Keratinocyte (primary cell): ENCODE results near the gene RETREG1. TPM values are rescaled to one million over a fixed set of nuclear protein-coding genes. Genes with fewer than 3 reads are reported as not detected.

ENCODE experiments used
- DNase-seq: peaks from one replicate; pipeline ENCODE4 v3.0.0-alpha.2; 2011; ENCODE audit warnings: low read depth, missing footprints, low spot score
- FAIRE-seq: peaks from 2 replicates; lab custom pipeline; 2011; peaks lifted over from hg19 to GRCh38; lab: Jason Lieb, UNC
- H2AFZ ChIP-seq: 2 replicates; pipeline ENCODE4 v1.6.0; 2012; ENCODE audit warnings: low read length, control low read depth, inconsistent platforms; ENCODE audit not compliant: control insufficient read depth
- H3K27ac ChIP-seq: 2 replicates; pipeline ENCODE4 v1.5.1; 2011; ENCODE audit warnings: low read length; ENCODE audit not compliant: control insufficient read depth, insufficient read depth
- H3K27me3 ChIP-seq: 3 replicates; pipeline ENCODE4 v1.6.0; 2011; ENCODE audit warnings: low read length; ENCODE audit not compliant: control insufficient read depth, insufficient read depth; ENCODE audit errors: extremely low read depth
- H3K36me3 ChIP-seq, 2 experiments: 2 replicates in 1 of 2; 3 replicates in 1 of 2; pipeline ENCODE4 v1.5.1; 2011; ENCODE audit warnings: low read length in 2 of 2, mild to moderate bottlenecking in 1 of 2; ENCODE audit not compliant: control insufficient read depth in 2 of 2, insufficient read depth in 2 of 2; ENCODE audit errors: extremely low read depth in 1 of 2
- H3K4me1 ChIP-seq: 3 replicates; pipeline ENCODE4 v1.5.1; 2011; ENCODE audit warnings: low read length; ENCODE audit not compliant: control insufficient read depth, insufficient read depth; ENCODE audit errors: extremely low read depth
- H3K4me2 ChIP-seq: 3 replicates; pipeline ENCODE4 v1.6.0; 2011; ENCODE audit warnings: low read depth, low read length; ENCODE audit not compliant: control insufficient read depth, insufficient read depth; ENCODE audit errors: extremely low read depth
- H3K4me3 ChIP-seq, 3 experiments: fragments of 200-600 bp in 1 of 3; sonication (generic) in 1 of 3; 2 replicates in 2 of 3; 3 replicates in 1 of 3; pipeline ENCODE4 v1.5.1; 2011 to 2016; ENCODE audit warnings: low read length in 3 of 3, mild to moderate bottlenecking in 3 of 3, control low read depth in 2 of 3, inconsistent platforms in 1 of 3, low read depth in 1 of 3, mixed read lengths in 1 of 3, mixed run types in 1 of 3, moderate library complexity in 1 of 3; ENCODE audit not compliant: control insufficient read depth in 2 of 3, insufficient read depth in 2 of 3; ENCODE audit errors: extremely low read depth in 1 of 3
- H3K79me2 ChIP-seq: 2 replicates; pipeline ENCODE4 v1.6.0; 2012; ENCODE audit warnings: low read length; ENCODE audit not compliant: control insufficient read depth, insufficient read depth
- H3K9ac ChIP-seq: 3 replicates; pipeline ENCODE4 v1.6.0; 2011; ENCODE audit warnings: low read length; ENCODE audit not compliant: control insufficient read depth, insufficient read depth; ENCODE audit errors: extremely low read depth
- H3K9me1 ChIP-seq: 3 replicates; pipeline ENCODE4 v1.6.0; 2011; ENCODE audit warnings: low read length; ENCODE audit not compliant: control insufficient read depth, insufficient read depth; ENCODE audit errors: extremely low read depth
- H3K9me3 ChIP-seq: 2 replicates; pipeline ENCODE4 v1.5.1; 2012; ENCODE audit warnings: low read depth, low read length; ENCODE audit not compliant: control insufficient read depth
- H4K20me1 ChIP-seq: 3 replicates; pipeline ENCODE4 v1.6.0; 2011; ENCODE audit warnings: low read length; ENCODE audit not compliant: control insufficient read depth, insufficient read depth; ENCODE audit errors: extremely low read depth
- CTCF ChIP-seq, 3 experiments: IDR thresholded peaks in 1 of 3; conservative IDR thresholded peaks in 1 of 3; optimal IDR thresholded peaks in 1 of 3; 2 replicates in 2 of 3; 3 replicates in 1 of 3; pipeline versions ENCODE3 to v1.5.1; 2011; ENCODE audit warnings: low read length in 3 of 3, mild to moderate bottlenecking in 3 of 3, moderate library complexity in 2 of 3, control low read depth in 1 of 3, inconsistent platforms in 1 of 3; ENCODE audit not compliant: insufficient read depth in 2 of 3; ENCODE audit errors: extremely low read depth in 1 of 3
- EZH2 ChIP-seq: IDR thresholded peaks from one replicate; pipeline ENCODE4 v1.6.1; 2012; ENCODE audit warnings: inconsistent platforms, mild to moderate bottlenecking, low read length, moderate library complexity
- dilution Hi-C: fragments of 300-500 bp; cut with MboI; formaldehyde crosslinking; loops from one replicate; pipeline ENCODE4 v1.7.0; 2020; ENCODE audit warnings: low sequenced_read_pairs; ENCODE audit not compliant: extremely low pct_ligation_motif_present
- polyA plus RNA-seq, 5 experiments: library from polyadenylated mRNA; depleted of rRNA in 3 of 5; stranded (reverse) in 3 of 5; stranded (forward) in 1 of 5; unstranded in 1 of 5; fragments of >200 nt; gene quantifications; 1 replicate in 1 of 5; 2 replicates in 3 of 5; 3 replicates in 1 of 5; pipeline versions ENCODE4 v1.2.1 to v1.2.3, GENCODE V29; 2011 to 2012; ENCODE audit warnings: missing spikeins in 2 of 5, low read depth in 1 of 5, low replicate concordance in 1 of 5

Gene RETREG1
- polyA plus RNA-seq, 1 donor (not counting 4 experiments of a cell fraction or from before 2014, with no cell fraction given), result 7.4 TPM

- H3K36me3 ChIP-seq, result no peaks in the 10 kb centered on the region
- H3K4me1 ChIP-seq, result no peaks in the 10 kb centered on the region
- no peak overlapping the region for H3K4me3 ChIP-seq
- no peaks in the 10 kb centered on the region for H3K27me3 ChIP-seq
- H3K4me2 ChIP-seq, result no peak overlapping the region
- no peak for TF ChIP-seq EZH2
- TF ChIP-seq CTCF (optimal IDR thresholded peaks at IDR 0.05 in 1 of 3, IDR thresholded peaks at IDR 0.05 in 1 of 3, conservative IDR thresholded peaks at IDR 0.05 in 1 of 3; ENCODE audit: extremely low read depth in 1 of 3, insufficient read depth in 2 of 3, low read length in 3 of 3), result peak in 2 of 3 experiments; percentile 35 to 49
- no peaks in the 10 kb centered on the region for H4K20me1 ChIP-seq
- no peaks in the 10 kb centered on the region for H3K9me1 ChIP-seq
- H3K79me2 ChIP-seq, result no peaks in the 10 kb centered on the region
- DNase-seq, result no peak
- H3K9me3 ChIP-seq, result no peaks in the 10 kb centered on the region
- H2AFZ ChIP-seq, result no peak overlapping the region
- no peak overlapping the region for H3K27ac ChIP-seq
- dilution Hi-C loops, result no loop called here
- no peak overlapping the region for H3K9ac ChIP-seq
- FAIRE-seq, result no peak
These were observed 57.7 kb downstream of the RETREG1 start for GRCh38 chr5:16558984-16559629.

- Histone ChIP-seq H3K9me3 (no peaks in the 10 kb centered on the region), H3K9ac (no peak overlapping the region), H3K4me1 (no peaks in the 10 kb centered on the region), H2AFZ (no peak overlapping the region), H3K4me2 (no peak overlapping the region), H3K4me3 (no peak overlapping the region), H4K20me1 (no peaks in the 10 kb centered on the region), H3K27ac (no peak overlapping the region), H3K27me3 (no peaks in the 10 kb centered on the region), H3K36me3 (no peaks in the 10 kb centered on the region), H3K79me2 (no peaks in the 10 kb centered on the region), H3K9me1 (no peaks in the 10 kb centered on the region)
- TF ChIP-seq EZH2, result no peak
- TF ChIP-seq CTCF (optimal IDR thresholded peaks at IDR 0.05 in 1 of 3, IDR thresholded peaks at IDR 0.05 in 1 of 3, conservative IDR thresholded peaks at IDR 0.05 in 1 of 3; ENCODE audit: extremely low read depth in 1 of 3, insufficient read depth in 2 of 3, low read length in 3 of 3), result no peak
- FAIRE-seq (no peak), DNase-seq (no peak)
- dilution Hi-C loops, result no loop called here
These were observed 59.3 kb downstream of the RETREG1 start for GRCh38 chr5:16557477-16557876.
